NCI-H2107 (cell line): Measurements from ENCODE around the gene FAM185A.
"Not testable (repeated sequence)": the region's sequence is repeated elsewhere in the genome, so short reads cannot be mapped to it uniquely, and the experiment has no call there.

ENCODE experiments used
- DNase-seq: peaks from one replicate; lab custom pipeline; 2025; lab: John Stamatoyannopoulos, UW

The FAM185A gene

DNA sequence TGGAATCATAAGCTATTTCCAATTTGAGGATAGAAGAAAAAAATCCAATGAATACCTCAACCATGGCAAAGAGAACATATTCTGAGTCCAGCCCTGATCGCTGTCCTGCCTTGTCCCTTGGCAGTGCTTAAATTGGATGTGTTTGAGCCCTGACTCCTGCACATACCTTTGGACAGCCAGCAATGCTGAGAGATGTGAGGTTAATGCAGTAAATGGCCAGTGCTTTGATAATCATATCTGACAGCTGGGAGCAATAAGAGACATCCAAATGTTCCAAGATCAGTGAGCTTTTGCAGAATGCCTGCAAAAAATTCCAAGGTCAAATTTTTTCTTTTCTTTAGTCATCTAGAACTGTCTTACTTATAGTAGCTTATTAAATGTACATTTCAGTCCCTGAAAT, 83.9 kb downstream of the FAM185A start:
- no peak for DNase-seq

DNA sequence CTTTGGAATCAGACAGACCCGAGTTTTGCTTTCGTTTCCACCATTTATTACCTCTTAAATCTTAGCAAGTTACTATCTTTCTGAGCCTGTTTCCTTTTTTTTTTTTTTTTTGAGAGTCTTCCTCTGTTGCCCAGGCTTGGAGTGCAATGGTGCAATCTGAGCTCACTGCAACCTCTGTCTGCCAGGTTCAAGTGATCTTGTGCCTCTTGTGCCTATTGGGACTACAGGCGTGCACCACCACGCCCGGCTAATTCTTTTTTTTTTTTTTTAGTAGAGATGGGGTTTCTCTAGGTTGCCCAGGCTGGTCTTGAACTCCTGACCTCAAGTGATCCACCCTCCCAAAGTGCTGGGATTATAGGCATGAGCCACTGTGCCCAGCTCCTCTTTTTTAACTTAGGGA, 84.5 kb downstream of the FAM185A start:
- no peak for DNase-seq

DNA sequence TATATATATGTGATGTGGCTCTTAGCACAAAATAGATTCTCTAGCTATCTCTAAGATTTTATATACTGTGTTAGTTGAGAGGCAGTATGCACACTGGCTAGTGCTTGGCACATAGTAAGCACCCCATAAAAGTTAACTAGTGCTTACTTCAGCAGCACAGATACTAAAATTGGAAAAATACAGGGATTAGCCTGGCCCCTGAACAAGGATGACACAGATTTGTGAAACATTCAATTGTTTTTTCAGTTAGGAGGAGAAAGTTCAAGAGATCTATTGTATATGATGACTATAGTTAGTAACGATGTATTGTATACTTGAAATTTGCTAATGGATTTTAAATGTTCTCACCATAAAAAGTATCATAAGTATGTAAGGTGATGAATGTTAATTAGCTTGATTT, 85.7 kb downstream of the FAM185A start:
- no peak for DNase-seq

DNA sequence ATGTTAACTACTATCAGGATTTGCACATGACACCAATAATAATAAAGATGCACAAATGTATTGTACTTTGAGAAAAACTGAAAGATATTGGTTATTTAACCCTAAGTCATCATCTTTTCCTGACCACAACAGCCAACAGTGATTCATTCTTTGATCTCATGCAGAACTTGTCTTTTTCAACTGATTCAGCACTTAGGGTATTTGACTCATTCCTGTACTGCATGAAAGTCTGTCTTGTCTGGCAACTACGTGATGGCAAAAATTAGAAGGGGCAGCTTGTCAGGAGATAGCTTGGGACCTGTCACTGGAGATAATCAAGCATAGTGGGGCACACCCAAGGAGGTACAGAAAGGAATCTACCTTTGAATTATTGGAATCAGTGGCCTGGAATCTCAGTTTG, 86.2 kb downstream of the FAM185A start:
- no peak for DNase-seq

DNA sequence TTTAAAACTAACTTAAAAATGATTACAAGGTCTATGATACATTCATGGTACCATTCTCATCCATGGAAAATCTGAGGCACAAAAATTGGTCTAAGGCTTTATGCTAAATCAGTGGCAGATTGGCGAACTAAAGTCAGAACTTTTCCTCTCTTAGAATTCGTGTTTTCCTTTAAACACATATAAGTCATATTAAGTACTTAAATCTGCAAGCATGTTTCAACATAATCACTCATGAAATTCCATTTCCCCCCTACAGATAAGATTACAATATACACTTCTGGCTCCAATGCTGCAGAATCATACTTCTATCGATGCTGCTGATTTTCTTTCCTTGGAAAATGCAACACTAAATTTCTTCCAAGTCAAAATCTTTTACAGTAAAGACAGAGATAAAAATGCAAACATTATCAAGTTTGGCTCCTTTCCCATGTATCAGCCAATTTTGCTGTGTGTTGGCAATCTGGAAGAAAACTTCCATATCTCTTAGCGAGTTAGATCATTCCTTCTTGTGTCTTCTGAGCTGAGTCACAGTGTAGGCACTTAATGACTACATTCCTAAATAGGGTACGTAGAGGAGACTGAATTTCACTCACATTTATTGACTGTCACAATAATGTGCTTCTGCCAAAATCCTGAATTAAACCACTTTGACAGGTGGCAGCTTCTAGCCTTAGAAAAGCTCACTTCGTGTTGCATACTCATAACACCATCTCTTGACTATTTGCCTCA, 87.6 kb downstream of the FAM185A start:
- DNase-seq: no peak

DNA sequence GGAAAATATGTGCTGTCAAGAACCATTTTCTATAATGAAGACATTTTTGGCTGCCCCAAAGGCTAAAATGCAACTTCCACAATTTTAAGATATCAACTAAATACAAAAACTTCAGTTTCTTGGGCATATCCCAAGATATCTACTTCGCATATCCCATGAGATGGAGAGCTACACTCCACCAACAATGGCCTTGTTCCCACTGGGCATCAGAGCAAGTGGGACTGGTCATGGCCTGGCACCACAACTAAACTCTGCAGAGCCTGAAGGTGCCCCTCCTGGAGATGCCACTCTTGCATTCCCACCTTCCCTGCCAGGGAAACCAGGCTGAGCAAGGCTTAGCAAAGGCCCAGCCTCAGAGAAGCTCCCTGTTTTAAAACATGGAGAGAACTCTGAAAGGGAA, 88.2 kb downstream of the FAM185A start:
- no peak for DNase-seq

DNA sequence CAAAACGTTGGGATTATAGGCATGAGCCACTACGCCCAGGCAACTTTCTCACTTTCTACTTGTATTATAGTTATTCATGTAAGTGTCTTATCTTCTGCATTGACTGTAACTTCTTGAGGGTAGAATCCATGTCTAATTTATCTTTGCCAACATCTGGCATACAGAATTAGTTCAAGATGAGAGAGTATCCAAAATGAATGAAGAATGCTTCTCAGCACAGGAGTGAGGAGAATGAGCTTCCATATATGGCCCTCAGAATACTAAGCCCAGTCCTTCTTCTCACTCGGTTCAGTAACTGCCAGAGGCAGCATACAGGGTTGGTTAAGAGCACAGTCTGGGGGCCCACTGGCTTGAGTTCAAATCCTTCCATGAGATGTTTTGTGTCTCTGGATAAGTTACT, 89.0 kb downstream of the FAM185A start:
- DNase-seq: no peak

DNA sequence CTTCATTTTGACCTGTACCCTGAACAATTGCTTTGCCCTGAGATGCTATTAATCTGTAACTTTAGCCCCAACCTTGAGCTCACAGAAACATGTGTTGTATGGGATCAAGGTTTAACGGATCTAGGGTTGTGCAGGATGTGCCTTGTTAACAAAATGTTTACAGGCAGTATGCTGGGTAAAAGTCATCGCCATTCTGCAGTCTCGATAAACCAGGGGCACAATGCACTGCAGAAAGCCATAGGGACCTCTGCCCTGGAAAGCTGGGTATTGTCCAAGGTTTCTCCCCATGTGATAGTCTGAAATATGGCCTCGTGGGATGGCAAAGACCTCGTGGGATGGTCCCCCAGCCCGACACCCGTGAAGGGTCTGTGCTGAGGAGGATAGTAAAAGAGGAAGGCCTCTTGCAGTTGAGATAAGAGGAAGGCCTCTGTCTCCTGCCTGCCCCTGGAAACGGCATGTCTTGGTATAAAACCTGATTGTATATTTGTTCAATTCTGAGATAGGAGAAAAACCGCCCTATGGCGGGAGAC, 89.8 kb downstream of the FAM185A start:
- not testable (repeated sequence) for DNase-seq

DNA sequence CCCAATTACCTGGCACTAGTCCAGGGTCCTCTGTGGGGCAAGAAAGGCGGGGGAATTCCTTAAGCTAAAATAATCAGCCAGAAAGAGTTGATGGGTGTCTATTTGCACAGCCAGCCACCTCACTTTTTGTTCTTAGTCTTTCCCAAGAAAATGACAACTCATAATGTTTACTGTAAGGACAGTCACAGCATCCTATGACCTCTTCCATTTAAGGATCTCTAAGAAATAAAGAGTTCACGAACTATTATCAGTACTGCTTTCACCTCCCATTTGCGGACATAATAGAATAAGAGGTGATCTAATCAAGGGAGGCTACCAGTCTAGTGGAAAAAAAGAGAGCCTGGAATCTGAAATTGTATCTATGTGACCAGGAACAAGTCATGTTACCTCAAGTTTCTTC, 91.6 kb downstream of the FAM185A start:
- DNase-seq: no peak

DNA sequence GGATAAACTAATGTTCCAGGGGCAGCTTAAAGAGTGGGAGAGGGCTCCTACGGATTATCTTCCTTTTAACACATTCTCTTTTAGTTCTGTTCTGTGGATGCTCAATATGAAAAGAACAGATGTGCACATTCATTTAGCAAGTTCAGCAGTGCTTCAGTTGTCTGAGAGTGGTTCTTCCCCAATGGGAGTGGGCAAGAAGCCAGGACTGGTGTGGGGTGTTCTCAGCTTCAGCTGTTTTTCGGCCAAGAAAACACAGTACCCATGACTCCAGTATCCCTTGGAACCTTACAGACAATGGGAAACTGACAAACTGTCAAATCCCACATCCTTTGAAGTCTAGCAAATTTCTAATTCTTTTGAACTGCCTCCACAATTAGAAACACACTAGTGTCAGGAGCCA, 92.5 kb downstream of the FAM185A start:
- no peak for DNase-seq

DNA sequence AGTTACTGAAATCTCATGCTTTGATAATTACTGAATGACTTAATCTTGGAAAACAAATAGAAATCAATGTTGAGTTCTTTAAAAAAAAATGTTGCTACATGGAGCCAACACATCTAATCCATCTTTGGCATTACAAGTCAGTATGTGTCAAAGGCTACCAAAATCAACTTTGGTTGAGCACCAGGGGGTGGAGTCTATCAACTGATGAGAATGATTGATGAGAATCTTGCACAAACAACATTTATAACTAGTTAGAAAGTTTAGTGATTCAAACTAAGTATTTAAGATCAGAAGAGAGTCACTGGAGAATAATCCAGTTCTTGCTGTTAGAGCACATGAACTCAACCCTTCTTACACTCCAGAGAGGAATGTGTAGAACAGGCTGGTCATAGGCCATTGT, 93.5 kb downstream of the FAM185A start:
- no peak for DNase-seq

DNA sequence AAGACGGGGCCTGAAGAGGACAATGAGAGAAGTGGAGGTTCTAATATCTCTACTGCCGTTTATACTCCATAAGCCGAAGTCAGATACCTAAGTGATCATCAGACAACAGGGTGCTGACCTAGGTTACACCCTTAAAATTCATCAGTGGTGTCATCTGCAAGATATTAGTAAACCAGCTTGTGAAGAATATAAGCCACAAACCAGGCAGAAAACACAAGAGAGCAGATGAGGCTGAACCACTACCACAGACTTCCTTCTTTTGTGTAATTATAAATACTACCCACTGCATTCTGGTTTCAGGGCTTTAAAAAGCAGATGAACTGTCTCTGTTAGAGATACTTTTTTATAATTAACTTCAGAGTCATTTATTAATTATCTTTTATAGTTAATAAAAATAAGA, 95.1 kb downstream of the FAM185A start:
- no peak for DNase-seq

DNA sequence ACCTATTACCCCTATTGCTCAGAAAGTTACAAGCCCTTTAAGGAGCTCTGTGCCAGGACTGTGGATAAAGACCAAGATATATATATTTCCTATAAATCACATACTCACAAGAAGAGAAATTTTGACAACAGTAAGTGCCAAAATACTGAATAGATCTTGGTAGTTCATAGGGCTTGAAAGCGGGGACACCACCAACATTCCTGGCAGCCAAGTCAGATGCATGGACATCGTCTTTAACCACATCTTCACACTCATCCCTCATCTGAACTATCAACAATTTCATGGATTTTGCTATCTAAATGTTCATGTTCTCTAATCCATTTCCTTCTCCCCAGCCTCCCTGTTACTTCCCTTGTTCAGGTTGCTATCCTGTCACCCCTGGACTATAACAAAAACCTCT, 96.5 kb downstream of the FAM185A start:
- DNase-seq: no peak

DNA sequence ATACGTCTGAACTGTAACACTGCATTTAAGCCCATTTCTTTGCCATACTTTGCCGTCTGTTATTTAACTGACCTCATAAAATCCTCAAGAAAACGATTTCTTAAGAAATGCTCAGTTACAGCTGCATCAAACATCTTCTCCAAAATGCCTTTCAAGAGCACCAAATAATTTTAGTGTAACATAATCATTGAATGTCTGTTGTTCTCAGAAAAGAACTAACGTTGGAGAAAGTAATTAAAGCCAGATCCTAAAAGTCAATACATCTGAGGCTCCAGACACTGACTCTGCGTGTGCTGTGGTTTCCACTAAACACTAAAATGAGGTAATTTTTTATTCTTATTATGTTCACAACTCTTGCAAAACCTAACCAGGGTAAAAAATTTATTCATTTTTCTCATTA, 100.3 kb downstream of the FAM185A start:
- no peak for DNase-seq

DNA sequence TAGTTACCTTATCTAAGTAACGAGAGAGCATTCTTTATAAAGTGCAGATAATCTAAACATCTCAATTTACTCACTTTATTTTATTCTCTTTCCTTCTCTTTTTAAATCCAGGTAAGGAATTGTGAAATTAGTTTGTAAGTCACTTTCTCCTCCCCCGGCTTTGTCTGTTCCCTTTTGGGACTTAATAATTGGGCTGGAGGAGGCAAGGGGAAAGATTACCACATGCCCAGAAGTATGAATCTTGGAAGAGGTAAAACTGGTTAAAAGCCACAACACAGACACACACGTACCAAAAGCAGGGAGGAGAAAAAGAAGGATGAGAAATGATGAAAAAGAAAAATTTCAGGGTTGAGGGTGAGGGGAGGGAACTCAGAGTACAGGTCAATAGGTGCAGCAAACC, 100.7 kb downstream of the FAM185A start:
- no peak for DNase-seq

DNA sequence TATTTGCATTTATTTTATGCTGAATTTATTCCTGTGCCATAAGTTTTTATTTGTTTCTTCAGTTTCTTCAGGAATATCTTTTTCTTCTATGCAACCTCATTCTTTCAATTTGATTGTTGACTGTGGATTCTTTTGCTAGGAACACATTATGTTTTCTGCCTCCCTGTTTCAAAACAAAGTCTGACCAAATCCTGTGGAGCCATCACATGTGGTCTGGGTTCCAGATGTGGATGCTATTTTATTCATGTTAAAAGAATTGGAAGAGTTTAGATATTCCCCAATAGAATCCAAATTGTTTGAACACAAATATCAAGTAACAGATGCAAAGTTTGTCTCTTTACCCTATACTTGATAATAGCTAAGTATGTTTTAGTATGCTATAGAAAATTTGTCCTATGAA, 107.2 kb downstream of the FAM185A start:
- DNase-seq: no peak
